GM23338 (cell line): ENCODE data around the gene ELOVL6. TPM values are rescaled to one million over a fixed set of nuclear protein-coding genes. Genes with fewer than 3 reads are reported as not detected.

ENCODE experiments used
- ATAC-seq: fragments of 200-7000 bp; cut with Tn5 transposase; 3 replicates; pipeline ENCODE4 v1.9.1; 2020
- DNase-seq: peaks from one replicate; pipeline ENCODE4 v3.0.0-alpha.2; 2015; ENCODE audit warnings: low spot score
- H2AFZ ChIP-seq: fragments of 200-600 bp; sonication (generic); 2 replicates; pipeline ENCODE4 v1.8.0; 2016; ENCODE audit warnings: antibody characterized with exemption, mild to moderate bottlenecking, moderate library complexity
- H3F3A ChIP-seq: fragments of 200-600 bp; sonication (generic); replicated peaks from 2 replicates; pipeline ENCODE4 v1.8.0; 2017; ENCODE audit warnings: antibody characterized with exemption, mixed run types, low read depth
- H3K27ac ChIP-seq: fragments of 200-600 bp; sonication (generic); 2 replicates; pipeline ENCODE4 v1.6.1; 2016; ENCODE audit warnings: low read depth
- H3K27me3 ChIP-seq: fragments of 200-600 bp; sonication (generic); 2 replicates; pipeline ENCODE4 v1.8.0; 2016; ENCODE audit warnings: mild to moderate bottlenecking, mixed run types, moderate library complexity; ENCODE audit not compliant: insufficient read depth
- H3K36me3 ChIP-seq: fragments of 200-600 bp; sonication (generic); 2 replicates; pipeline ENCODE4 v1.8.0; 2016; ENCODE audit warnings: mild to moderate bottlenecking; ENCODE audit not compliant: insufficient read depth
- H3K4me1 ChIP-seq: fragments of 200-600 bp; sonication (generic); 2 replicates; pipeline ENCODE4 v1.8.0; 2016; ENCODE audit warnings: mild to moderate bottlenecking, moderate library complexity; ENCODE audit not compliant: insufficient read depth
- H3K4me2 ChIP-seq: fragments of 200-600 bp; sonication (generic); 2 replicates; pipeline ENCODE4 v1.7.1; 2017; ENCODE audit warnings: mixed run types
- H3K4me3 ChIP-seq: fragments of 200-600 bp; sonication (generic); 2 replicates; pipeline ENCODE4 v1.6.1; 2016; ENCODE audit warnings: mixed run types
- H3K79me2 ChIP-seq: fragments of 200-600 bp; sonication (generic); replicated peaks from 2 replicates; pipeline ENCODE4 v1.8.0; 2017; ENCODE audit warnings: mild to moderate bottlenecking; ENCODE audit not compliant: insufficient read depth
- H3K9me2 ChIP-seq: fragments of 200-600 bp; sonication (generic); 2 replicates; pipeline ENCODE4 v1.8.0; 2017; ENCODE audit not compliant: insufficient read depth
- H4K20me1 ChIP-seq: fragments of 200-600 bp; sonication (generic); replicated peaks from 2 replicates; pipeline ENCODE4 v1.8.0; 2017; ENCODE audit warnings: mild to moderate bottlenecking; ENCODE audit not compliant: insufficient read depth
- H3K27ac Mint-ChIP-seq: 2 replicates; pipeline ENCODE4 v1.8.0; 2020; ENCODE audit warnings: inconsistent platforms, mild to moderate bottlenecking, moderate library complexity, mixed read lengths
- H3K27me3 Mint-ChIP-seq: 3 replicates; pipeline ENCODE4 v1.8.0; 2022; ENCODE audit warnings: low read depth, mild to moderate bottlenecking, moderate library complexity, mixed read lengths, inconsistent platforms; ENCODE audit not compliant: insufficient read depth, poor library complexity
- H3K36me3 Mint-ChIP-seq: 3 replicates; pipeline ENCODE4 v1.8.0; 2021; ENCODE audit warnings: low read depth, mild to moderate bottlenecking, inconsistent platforms, moderate library complexity, mixed read lengths
- H3K4me1 Mint-ChIP-seq: 3 replicates; pipeline ENCODE4 v1.8.0; 2020; ENCODE audit warnings: mild to moderate bottlenecking, inconsistent platforms, mixed read lengths
- H3K4me3 Mint-ChIP-seq: 3 replicates; pipeline ENCODE4 v1.8.0; 2021; ENCODE audit warnings: moderate library complexity, mild to moderate bottlenecking, inconsistent platforms, mixed read lengths
- H3K9me3 Mint-ChIP-seq: 3 replicates; pipeline ENCODE4 v1.8.0; 2020; ENCODE audit warnings: moderate library complexity, mild to moderate bottlenecking, inconsistent platforms, mixed read lengths
- CREB1 ChIP-seq: fragments of 250-450 bp; sonication (Bioruptor Pico); IDR thresholded peaks from 2 replicates; pipeline ENCODE4 v1.5.0; 2020; ENCODE audit warnings: low read depth, mild to moderate bottlenecking, moderate library complexity
- ETS1 ChIP-seq: IDR thresholded peaks from 2 replicates; pipeline ENCODE4 v1.6.1; 2016; ENCODE audit warnings: antibody characterized with exemption
- EZH2phosphoT487 ChIP-seq: fragments of 200-600 bp; sonication (generic); IDR thresholded peaks from one replicate; pipeline ENCODE4 v1.8.1; 2018; ENCODE audit warnings: antibody characterized with exemption; ENCODE audit not compliant: unreplicated experiment
- NANOG ChIP-seq: IDR thresholded peaks from 2 replicates; pipeline ENCODE4 v1.6.1; 2016; ENCODE audit warnings: antibody characterized with exemption, borderline replicate concordance
- POLR2AphosphoS5 ChIP-seq: IDR thresholded peaks from 2 replicates; pipeline ENCODE4 v1.6.1; 2016; ENCODE audit warnings: antibody characterized with exemption, low read depth
- REST ChIP-seq: IDR thresholded peaks from one replicate; pipeline ENCODE4 v1.6.1; 2018; ENCODE audit warnings: antibody characterized with exemption; ENCODE audit not compliant: unreplicated experiment
- ZNF331 ChIP-seq: fragments of 250-450 bp; sonication (Bioruptor Pico); IDR thresholded peaks from 2 replicates; pipeline ENCODE4 v1.5.0; 2020; ENCODE audit warnings: low read depth, mild to moderate bottlenecking, moderate library complexity
- ZNF462 ChIP-seq: fragments of 250-450 bp; sonication (Bioruptor Pico); IDR thresholded peaks from 2 replicates; pipeline ENCODE4 v1.5.0; 2020; ENCODE audit warnings: mild to moderate bottlenecking, moderate library complexity
- polyA plus RNA-seq: library from polyadenylated mRNA; unstranded; fragments of >200 nt; fragmentation: Nextera tagmentation; extraction: Ambion mirVana; gene quantifications from 2 replicates; pipeline ENCODE4 v1.2.1, GENCODE V29; 2016
- total RNA-seq: library from RNA; depleted of rRNA; stranded (reverse); fragments of >200 nt; shearing (Covaris generic); gene quantifications from 2 replicates; pipeline ENCODE4 v1.2.3, GENCODE V29; 2014

The ELOVL6 gene
- total and polyA plus RNA-seq, 2 experiments from 2014 or later = 82.7 to 89.5 TPM

GRCh38 chr4:110096405-110096804, 102.0 kb downstream of the ELOVL6 start (continued):
- no peak for TF ChIP-seq REST

- H2AFZ ChIP-seq = no peak overlapping the region
- peaks cover 7% of the 10 kb centered on the region; the same call in 1 of the 2 replicates for H3K4me1 ChIP-seq
- no peak overlapping the region for H3K4me2 ChIP-seq
- no peak overlapping the region for H3K4me3 ChIP-seq
- H3F3A ChIP-seq = no peaks in the 10 kb centered on the region
- H3K27me3 Mint-ChIP-seq = peaks cover 2% of the 10 kb centered on the region
- peaks cover 39% of the 10 kb centered on the region for H3K79me2 ChIP-seq
- H3K36me3 Mint-ChIP-seq = peaks cover 11% of the 10 kb centered on the region; the same call in 2 of the 3 replicates
- no peaks in the 10 kb centered on the region for H3K27me3 ChIP-seq
- no peak overlapping the region for H3K4me3 Mint-ChIP-seq
- no peak for ATAC-seq
- no peaks in the 10 kb centered on the region for H4K20me1 ChIP-seq
- H3K9me3 Mint-ChIP-seq = no peaks in the 10 kb centered on the region
- H3K27ac Mint-ChIP-seq = no peak overlapping the region
- H3K36me3 ChIP-seq = no peaks in the 10 kb centered on the region
- H3K4me1 Mint-ChIP-seq = peaks cover 40% of the 10 kb centered on the region
- no peaks in the 10 kb centered on the region for H3K9me2 ChIP-seq
- no peak overlapping the region for H3K27ac ChIP-seq
- DNase-seq = no peak
- TF ChIP-seq NANOG = no peak
- no peak for TF ChIP-seq ETS1
- TF ChIP-seq POLR2AphosphoS5 = no peak
- TF ChIP-seq ZNF462 (CRISPR knock-in tag) = no peak
- TF ChIP-seq ZNF331 (CRISPR knock-in tag) = no peak
- no peak for TF ChIP-seq EZH2phosphoT487
- no peak for TF ChIP-seq CREB1
- TF ChIP-seq REST = no peak
Measured at GRCh38 chr4:110092646-110093045, 105.8 kb downstream of the ELOVL6 start.
